Ovary (tissue), 3 donors: Measurements from ENCODE around the gene PAK6.

ENCODE experiments used
- CTCF ChIP-seq, 3 donors: fragments of 450-650 bp in 2 of 3; fragments of 200-600 bp in 1 of 3; IDR thresholded peaks; one replicate each; pipeline versions ENCODE4 v1.5.1 to v1.8.0; 2016 to 2022; ENCODE audit warnings: antibody characterized with exemption in 3 of 3, mild to moderate bottlenecking in 1 of 3
- POLR2A ChIP-seq: fragments of 450-650 bp; IDR thresholded peaks from one replicate; pipeline ENCODE4 v1.6.1; 2017; ENCODE audit warnings: antibody characterized with exemption, mild to moderate bottlenecking, moderate library complexity
- donor health status: DM: no; HTN: no; CAD: no.

GRCh38 chr15:40285554-40286011 is 46.7 kb downstream of the PAK6 start:
- TF ChIP-seq POLR2A, result no peak
- no peak for TF ChIP-seq CTCF (IDR thresholded peaks at IDR 0.05)
